A549 (cell line): ENCODE data around the gene EIF5.

Experiments used
- HOXA7 ChIP-seq: fragments of 250-450 bp; sonication (Bioruptor Pico); IDR thresholded peaks from 2 replicates; pipeline ENCODE4 v1.5.0; 2020; ENCODE audit warnings: mild to moderate bottlenecking, moderate library complexity
- MAFK ChIP-seq: fragments of 450-650 bp; IDR thresholded peaks from 2 replicates; pipeline ENCODE4 v1.6.1; 2014; ENCODE audit not compliant: partially characterized antibody
- RAD21 ChIP-seq, 2 experiments: fragments of >200 bp in 1 of 2; sonication (Bioruptor Twin) in 1 of 2; formaldehyde crosslinking in 1 of 2; IDR thresholded peaks in 1 of 2; conservative IDR thresholded peaks in 1 of 2; 2 replicates in 1 of 2; 3 replicates in 1 of 2; pipeline ENCODE4 v1.6.1; 2012 to 2018; ENCODE audit warnings: inconsistent platforms in 1 of 2
- TF ChIP-seq, protein P1 (sequence below): fragments of 450-650 bp; IDR thresholded peaks from 2 replicates; pipeline ENCODE4 v1.6.1; 2014; ENCODE audit warnings: antibody characterized with exemption
- TF ChIP-seq, protein P2 (sequence below): fragments of >200 bp; sonication (Bioruptor Twin); formaldehyde crosslinking; IDR thresholded peaks from 3 replicates; pipeline ENCODE4 v1.5.1; 2016

DNA sequence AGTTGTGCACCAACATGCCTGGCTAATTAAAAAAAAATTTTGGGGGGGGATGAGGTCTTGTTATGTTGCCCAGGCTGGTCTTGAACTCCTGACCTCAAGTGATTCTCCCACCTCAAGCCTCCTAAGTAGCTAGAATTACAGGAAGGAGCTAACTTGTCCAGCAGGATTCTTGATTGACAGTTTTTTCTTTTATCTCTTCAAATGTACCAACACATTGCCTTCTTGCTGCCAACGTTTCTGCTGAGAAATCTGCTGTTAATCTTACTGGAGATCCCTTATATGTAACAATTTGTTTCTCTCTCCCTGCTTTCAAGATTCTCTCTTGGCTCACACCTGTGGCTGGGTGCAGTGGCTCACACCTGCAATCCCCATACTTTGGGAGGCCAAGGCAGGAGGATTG lies 28.7 kb downstream of the EIF5 start:
- TF ChIP-seq, protein P1, sequence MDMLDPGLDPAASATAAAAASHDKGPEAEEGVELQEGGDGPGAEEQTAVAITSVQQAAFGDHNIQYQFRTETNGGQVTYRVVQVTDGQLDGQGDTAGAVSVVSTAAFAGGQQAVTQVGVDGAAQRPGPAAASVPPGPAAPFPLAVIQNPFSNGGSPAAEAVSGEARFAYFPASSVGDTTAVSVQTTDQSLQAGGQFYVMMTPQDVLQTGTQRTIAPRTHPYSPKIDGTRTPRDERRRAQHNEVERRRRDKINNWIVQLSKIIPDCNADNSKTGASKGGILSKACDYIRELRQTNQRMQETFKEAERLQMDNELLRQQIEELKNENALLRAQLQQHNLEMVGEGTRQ = no peak
- TF ChIP-seq RAD21 (conservative IDR thresholded peaks at IDR 0.05 in 1 of 2, IDR thresholded peaks at IDR 0.05 in 1 of 2) = no peak
- TF ChIP-seq, protein P2, sequence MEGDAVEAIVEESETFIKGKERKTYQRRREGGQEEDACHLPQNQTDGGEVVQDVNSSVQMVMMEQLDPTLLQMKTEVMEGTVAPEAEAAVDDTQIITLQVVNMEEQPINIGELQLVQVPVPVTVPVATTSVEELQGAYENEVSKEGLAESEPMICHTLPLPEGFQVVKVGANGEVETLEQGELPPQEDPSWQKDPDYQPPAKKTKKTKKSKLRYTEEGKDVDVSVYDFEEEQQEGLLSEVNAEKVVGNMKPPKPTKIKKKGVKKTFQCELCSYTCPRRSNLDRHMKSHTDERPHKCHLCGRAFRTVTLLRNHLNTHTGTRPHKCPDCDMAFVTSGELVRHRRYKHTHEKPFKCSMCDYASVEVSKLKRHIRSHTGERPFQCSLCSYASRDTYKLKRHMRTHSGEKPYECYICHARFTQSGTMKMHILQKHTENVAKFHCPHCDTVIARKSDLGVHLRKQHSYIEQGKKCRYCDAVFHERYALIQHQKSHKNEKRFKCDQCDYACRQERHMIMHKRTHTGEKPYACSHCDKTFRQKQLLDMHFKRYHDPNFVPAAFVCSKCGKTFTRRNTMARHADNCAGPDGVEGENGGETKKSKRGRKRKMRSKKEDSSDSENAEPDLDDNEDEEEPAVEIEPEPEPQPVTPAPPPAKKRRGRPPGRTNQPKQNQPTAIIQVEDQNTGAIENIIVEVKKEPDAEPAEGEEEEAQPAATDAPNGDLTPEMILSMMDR = no peak
- no peak for TF ChIP-seq HOXA7 (CRISPR knock-in tag)
- no peak for TF ChIP-seq MAFK
